PC-9 (cell line): ENCODE data around the gene IRF4.

ENCODE experiments used
- CTCF ChIP-seq: fragments of 200-600 bp; sonication (generic); conservative IDR thresholded peaks from 2 replicates; pipeline ENCODE4 v1.6.1; 2017; ENCODE audit warnings: mixed run types, antibody characterized with exemption, mild to moderate bottlenecking, moderate library complexity
- EZH2 ChIP-seq: fragments of 200-600 bp; sonication (generic); IDR thresholded peaks from 2 replicates; pipeline ENCODE4 v1.8.0; 2017; ENCODE audit warnings: antibody characterized with exemption, low read depth

- no peak for TF ChIP-seq EZH2
- TF ChIP-seq CTCF = no peak
Observed at GRCh38 chr6:444653-445275, 53.2 kb downstream of the IRF4 start.
